Mesothelial cell of epicardium (in vitro differentiated cells): ENCODE results near the gene FNDC4. TPM values are rescaled to one million over a fixed set of nuclear protein-coding genes. Genes with fewer than 3 reads are reported as not detected.

Source experiments
- DNase-seq, 2 experiments: peaks; one replicate each; pipeline ENCODE4 v3.0.0; 2021; ENCODE audit warnings: low spot score in 2 of 2; ENCODE audit not compliant: unreplicated experiment in 2 of 2
- H3K27ac Mint-ChIP-seq: 2 replicates; pipeline ENCODE4 v1.8.0; 2021; ENCODE audit warnings: mixed read lengths
- H3K27me3 Mint-ChIP-seq: 2 replicates; pipeline ENCODE4 v1.8.0; 2021; ENCODE audit warnings: low read depth, mixed read lengths
- H3K36me3 Mint-ChIP-seq: 2 replicates; pipeline ENCODE4 v1.8.0; 2021; ENCODE audit warnings: mixed read lengths
- H3K4me1 Mint-ChIP-seq: 2 replicates; pipeline ENCODE4 v1.8.0; 2021; ENCODE audit warnings: mixed read lengths
- H3K4me3 Mint-ChIP-seq: 2 replicates; pipeline ENCODE4 v1.8.0; 2021; ENCODE audit warnings: mild to moderate bottlenecking, moderate library complexity, mixed read lengths
- H3K9me3 Mint-ChIP-seq: 2 replicates; pipeline ENCODE4 v1.8.0; 2021; ENCODE audit warnings: mixed read lengths
- CTCF ChIP-seq: fragments of 200-600 bp; sonication (generic); IDR thresholded peaks from one replicate; pipeline ENCODE4 v1.5.0; 2021; ENCODE audit warnings: antibody characterized with exemption; ENCODE audit not compliant: unreplicated experiment
- total RNA-seq: library from RNA; stranded (reverse); gene quantifications from 3 replicates; pipeline ENCODE4 v1.2.1, GENCODE V29; 2021

Gene FNDC4
- total RNA-seq, 1 donor from 2014 or later: 8.1 TPM

DNA sequence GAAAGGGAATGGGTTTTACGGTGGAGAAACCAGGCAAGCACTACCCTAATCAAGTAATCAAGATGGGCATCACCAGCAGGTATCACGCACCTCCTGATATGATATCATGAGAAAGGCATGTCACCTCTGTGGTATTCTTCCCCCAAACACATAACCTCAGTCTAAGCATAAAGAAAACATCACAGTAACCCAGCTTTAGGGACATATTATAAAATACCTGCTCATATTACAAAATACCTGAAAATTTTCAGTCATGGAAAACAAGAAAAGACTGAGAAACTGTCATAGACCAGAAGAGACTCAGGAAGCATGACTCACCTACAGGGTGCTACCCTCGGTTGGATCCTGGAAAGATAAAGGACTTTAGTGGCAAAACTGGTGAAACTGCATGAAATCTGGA, 32.2 kb upstream of the FNDC4 start:
- Mint-ChIP-seq H3K9me3 (peaks cover 9% of the 10 kb centered on the region), H3K4me1 (no peaks in the 10 kb centered on the region), H3K36me3 (no peaks in the 10 kb centered on the region), H3K27ac (no peak overlapping the region), H3K27me3 (peaks cover 36% of the 10 kb centered on the region), H3K4me3 (no peak overlapping the region)
- DNase-seq: no peak
- TF ChIP-seq CTCF: no peak

- no peak for DNase-seq
- Mint-ChIP-seq H3K27me3 (peaks cover 37% of the 10 kb centered on the region), H3K9me3 (no peaks in the 10 kb centered on the region), H3K27ac (no peak overlapping the region), H3K36me3 (no peaks in the 10 kb centered on the region), H3K4me3 (no peak overlapping the region), H3K4me1 (no peaks in the 10 kb centered on the region)
- no peak for TF ChIP-seq CTCF
Observed at GRCh38 chr2:27522400-27522945, 27.5 kb upstream of the FNDC4 start.

DNA sequence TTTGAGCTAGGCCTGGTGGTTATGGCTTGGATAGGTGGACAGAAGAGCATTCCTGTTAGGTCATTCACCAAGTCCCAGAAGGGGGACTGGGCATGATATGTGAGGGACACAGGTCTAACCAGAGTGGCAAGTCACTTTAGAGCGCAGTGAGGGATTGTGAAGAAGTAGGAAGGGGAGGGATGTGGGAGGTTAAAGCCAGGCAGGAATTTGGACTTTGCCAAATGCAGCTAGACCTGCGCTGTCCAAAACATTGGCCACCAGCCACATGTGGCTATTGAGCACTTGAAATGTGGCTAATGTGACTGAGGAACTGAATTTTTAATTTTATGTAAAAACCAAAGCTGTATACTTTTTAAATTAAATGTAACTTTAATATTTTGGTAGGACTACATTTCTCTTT, 25.3 kb upstream of the FNDC4 start:
- no peak for TF ChIP-seq CTCF
- no peaks in the 10 kb centered on the region for H3K4me1 Mint-ChIP-seq
- H3K27ac Mint-ChIP-seq: no peak overlapping the region
- DNase-seq: no peak
- H3K4me3 Mint-ChIP-seq: no peak overlapping the region
- no peaks in the 10 kb centered on the region for H3K9me3 Mint-ChIP-seq
- H3K36me3 Mint-ChIP-seq: no peaks in the 10 kb centered on the region
- peaks cover 34% of the 10 kb centered on the region for H3K27me3 Mint-ChIP-seq

DNA sequence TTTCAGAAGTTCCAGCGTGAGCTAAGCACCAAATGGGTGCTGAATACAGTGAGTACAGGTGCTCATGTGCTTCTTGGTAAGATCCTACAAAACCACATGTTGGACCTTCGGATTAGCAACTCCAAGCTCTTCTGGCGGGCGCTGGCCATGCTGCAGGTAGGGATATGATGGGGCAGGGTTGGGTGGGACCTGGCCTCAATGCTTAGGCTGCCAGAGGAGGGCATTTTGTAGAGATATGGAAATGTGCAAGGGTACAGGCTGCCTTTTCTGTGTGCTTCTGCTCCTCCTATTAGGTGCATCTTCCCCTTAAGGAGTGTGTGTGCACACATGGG, 23.7 kb upstream of the FNDC4 start:
- Mint-ChIP-seq H3K9me3 (no peaks in the 10 kb centered on the region), H3K27ac (no peak overlapping the region), H3K36me3 (no peaks in the 10 kb centered on the region), H3K27me3 (peaks cover 35% of the 10 kb centered on the region), H3K4me3 (no peak overlapping the region), H3K4me1 (no peaks in the 10 kb centered on the region)
- no peak for DNase-seq
- no peak for TF ChIP-seq CTCF

DNA sequence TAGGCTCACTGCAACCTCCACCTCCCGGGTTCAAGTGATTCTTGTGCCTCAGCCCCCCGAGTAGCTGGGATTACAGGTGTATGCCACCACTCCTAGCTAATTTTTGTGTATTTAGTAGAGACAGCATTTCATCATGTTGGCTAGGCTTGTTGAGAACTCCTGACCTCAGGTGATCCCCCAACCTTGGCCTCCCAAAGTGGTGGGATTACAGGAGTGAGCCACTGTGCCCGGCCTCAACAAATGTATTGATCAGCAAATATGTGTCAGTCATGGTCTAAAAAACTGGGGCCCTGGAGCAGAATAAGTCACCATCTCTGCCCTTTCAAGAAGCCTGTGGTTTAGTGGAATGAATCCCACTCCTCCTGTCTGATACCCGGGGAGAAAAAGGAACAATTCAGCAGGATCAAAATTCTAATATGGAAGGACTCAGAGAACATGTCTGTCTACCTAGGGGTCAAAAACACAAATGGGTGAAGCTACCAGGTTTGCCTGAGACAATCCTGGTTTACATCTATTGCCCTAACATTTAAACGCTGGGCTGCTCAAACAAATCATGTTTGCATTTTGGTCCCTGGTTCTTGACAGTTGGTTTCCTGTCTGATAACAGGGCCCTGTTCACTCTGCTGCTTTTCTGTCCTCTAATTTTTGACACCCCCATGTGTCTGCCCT, 23.2 kb upstream of the FNDC4 start:
- Mint-ChIP-seq H3K36me3 (no peaks in the 10 kb centered on the region), H3K27me3 (peaks cover 37% of the 10 kb centered on the region), H3K9me3 (no peaks in the 10 kb centered on the region), H3K4me3 (no peak overlapping the region), H3K27ac (no peak overlapping the region), H3K4me1 (no peaks in the 10 kb centered on the region)
- TF ChIP-seq CTCF: no peak
- DNase-seq: no peak

DNA sequence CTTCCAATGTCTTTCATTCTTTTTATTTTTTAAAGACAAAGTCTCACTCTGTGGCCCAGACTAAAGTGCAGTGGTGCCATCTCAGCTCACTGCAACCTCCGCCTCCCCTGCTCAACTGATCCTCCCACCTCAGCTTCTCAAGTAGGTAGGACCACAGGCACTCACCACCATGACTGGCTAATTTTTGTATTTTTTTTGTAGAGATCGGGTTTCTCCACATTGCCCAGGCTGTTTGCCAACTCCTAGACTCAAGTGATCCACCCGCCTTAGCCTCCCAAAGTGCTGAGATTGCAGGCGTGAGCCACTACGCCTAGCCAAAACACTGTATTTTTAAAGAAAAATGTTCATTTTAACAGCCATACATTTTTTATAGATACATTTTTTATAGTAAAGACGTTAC, 14.3 kb upstream of the FNDC4 start:
- H3K4me3 Mint-ChIP-seq: no peak overlapping the region
- H3K27me3 Mint-ChIP-seq: peaks cover 32% of the 10 kb centered on the region
- TF ChIP-seq CTCF: no peak
- no peak for DNase-seq
- no peaks in the 10 kb centered on the region for H3K9me3 Mint-ChIP-seq
- H3K36me3 Mint-ChIP-seq: no peaks in the 10 kb centered on the region
- no peak overlapping the region for H3K27ac Mint-ChIP-seq
- H3K4me1 Mint-ChIP-seq: no peaks in the 10 kb centered on the region
